Measurements from ENCODE around the gene C6orf136.

C6orf136 gene

GRCh38 chr6:30615219-30615957, 31.5 kb upstream of the C6orf136 start:
- H3K4me2 ChIP-seq = peak overlapping the region; percentile 87
- no peak overlapping the region for H3K4me3 ChIP-seq (IDR thresholded peaks at IDR 0.05; ENCODE audit: insufficient read depth, low read depth, low read length)
- no peaks in the 10 kb centered on the region for H4K20me1 ChIP-seq (ENCODE audit: insufficient read depth)
- H3K79me2 ChIP-seq (ENCODE audit: insufficient read depth, low read depth) = peaks cover 62% of the 10 kb centered on the region
- H3K27me3 ChIP-seq (ENCODE audit: insufficient read depth, low read depth) = no peaks in the 10 kb centered on the region
- no peak overlapping the region for H2AFZ ChIP-seq (ENCODE audit: low read depth)
- peak overlapping the region; percentile 98 for H3K9ac ChIP-seq
- H3K27ac ChIP-seq = peak overlapping the region; percentile 95
- H3K36me3 ChIP-seq (ENCODE audit: insufficient read depth) = peaks cover 10% of the 10 kb centered on the region; the same call in 1 of the 2 replicates
- TF ChIP-seq CTCF (conservative IDR thresholded peaks at IDR 0.05; ENCODE audit: low read depth, low read length) = no peak
- peaks cover 28% of the 10 kb centered on the region for H3K4me1 ChIP-seq (ENCODE audit: low read depth, poor library complexity, severe bottlenecking)

- TF ChIP-seq CTCF (conservative IDR thresholded peaks at IDR 0.05; ENCODE audit: low read depth, low read length) = no peak
- Histone ChIP-seq H3K27ac (peak overlapping the region; percentile 95), H3K4me1 (ENCODE audit: low read depth, poor library complexity, severe bottlenecking) (peaks cover 28% of the 10 kb centered on the region), H3K4me3 (IDR thresholded peaks at IDR 0.05; ENCODE audit: insufficient read depth, low read depth, low read length) (no peak overlapping the region), H4K20me1 (ENCODE audit: insufficient read depth) (no peaks in the 10 kb centered on the region), H3K36me3 (ENCODE audit: insufficient read depth) (peaks cover 10% of the 10 kb centered on the region; the same call in 1 of the 2 replicates), H3K27me3 (ENCODE audit: insufficient read depth, low read depth) (no peaks in the 10 kb centered on the region), H2AFZ (ENCODE audit: low read depth) (no peak overlapping the region), H3K79me2 (ENCODE audit: insufficient read depth, low read depth) (peaks cover 60% of the 10 kb centered on the region), H3K9ac (peak overlapping the region; percentile 98), H3K4me2 (peak overlapping the region; percentile 87)
Measured at GRCh38 chr6:30615958-30616810, 30.7 kb upstream of the C6orf136 start.

- H3K36me3 ChIP-seq (ENCODE audit: insufficient read depth) = peaks cover 10% of the 10 kb centered on the region; the same call in 1 of the 2 replicates
- H3K4me1 ChIP-seq (ENCODE audit: low read depth, poor library complexity, severe bottlenecking) = peaks cover 28% of the 10 kb centered on the region
Measured at GRCh38 chr6:30616811-30617564, 29.9 kb upstream of the C6orf136 start, which contains the start of gene PPP1R10. PPP1R10 (minus strand) TSS chr6:30617243; CDS start chr6:30609944, 7,299 bp downstream.

More at GRCh38 chr6:30616811-30617564, 29.9 kb upstream of the C6orf136 start, which contains the start of gene PPP1R10:
- peak within 1 kb of the TSS; percentile 95 for H3K27ac ChIP-seq
- H2AFZ ChIP-seq (ENCODE audit: low read depth) = peak within 1 kb of the TSS; percentile 28
- no peaks in the 10 kb centered on the region for H3K27me3 ChIP-seq (ENCODE audit: insufficient read depth, low read depth)
- no peak for TF ChIP-seq CTCF (conservative IDR thresholded peaks at IDR 0.05; ENCODE audit: low read depth, low read length)
- H3K4me3 ChIP-seq (IDR thresholded peaks at IDR 0.05; ENCODE audit: insufficient read depth, low read depth, low read length) = no peak within 1 kb of the TSS
- peaks cover 60% of the 10 kb centered on the region for H3K79me2 ChIP-seq (ENCODE audit: insufficient read depth, low read depth)
- peak within 1 kb of the TSS; percentile 87 for H3K4me2 ChIP-seq
- H3K9ac ChIP-seq = peak within 1 kb of the TSS; percentile 98
- no peaks in the 10 kb centered on the region for H4K20me1 ChIP-seq (ENCODE audit: insufficient read depth)

Data from KMS-11 (cell line).